SK-N-SH treated with all-trans-retinoic acid at 6 μM for 48 hours (cell line): ENCODE results near the gene DTNBP1.

Experiments
- ATAC-seq: fragments of 200-7000 bp; cut with Tn5 transposase; 3 replicates; pipeline ENCODE4 v1.9.1; 2020; ENCODE audit warnings: mild to moderate bottlenecking, moderate library complexity
- BACH2 ChIP-seq: fragments of 250-450 bp; sonication (Bioruptor Pico); IDR thresholded peaks from 2 replicates; pipeline ENCODE4 v1.9.0; 2021; ENCODE audit warnings: mild to moderate bottlenecking, borderline replicate concordance
- CSDC2 ChIP-seq: fragments of 250-450 bp; sonication (Bioruptor Pico); IDR thresholded peaks from 2 replicates; pipeline ENCODE4 v1.5.0; 2020; ENCODE audit warnings: mild to moderate bottlenecking, moderate library complexity
- GLIS3 ChIP-seq: fragments of 250-450 bp; sonication (Bioruptor Pico); IDR thresholded peaks from 2 replicates; pipeline ENCODE4 v1.5.0; 2020; ENCODE audit warnings: mild to moderate bottlenecking, moderate library complexity
- ISL1 ChIP-seq: fragments of 250-450 bp; sonication (Bioruptor Pico); IDR thresholded peaks from 2 replicates; pipeline ENCODE4 v2.1.2; 2022; ENCODE audit warnings: mild to moderate bottlenecking, moderate library complexity
- OSR1 ChIP-seq: fragments of 250-450 bp; sonication (Bioruptor Pico); IDR thresholded peaks from 2 replicates; pipeline ENCODE4 v1.8.0; 2022; ENCODE audit warnings: moderate library complexity, mild to moderate bottlenecking, inconsistent platforms
- PPARA ChIP-seq: fragments of 250-450 bp; sonication (Bioruptor Pico); IDR thresholded peaks from 2 replicates; pipeline ENCODE4 v1.5.0; 2020; ENCODE audit warnings: mild to moderate bottlenecking, borderline replicate concordance
- RARB ChIP-seq: fragments of 250-450 bp; sonication (Bioruptor Pico); IDR thresholded peaks from 2 replicates; pipeline ENCODE4 v1.8.0; 2021; ENCODE audit warnings: mild to moderate bottlenecking, moderate library complexity
- TCF4 ChIP-seq: fragments of 250-450 bp; sonication (Bioruptor Pico); IDR thresholded peaks from 2 replicates; pipeline ENCODE4 v1.8.0; 2021; ENCODE audit warnings: mild to moderate bottlenecking, moderate library complexity, borderline replicate concordance
- TOX ChIP-seq: fragments of 250-450 bp; sonication (Bioruptor Pico); IDR thresholded peaks from 2 replicates; pipeline ENCODE4 v1.8.0; 2021; ENCODE audit warnings: mild to moderate bottlenecking, moderate library complexity, borderline replicate concordance
- ZNF565 ChIP-seq: fragments of 450-650 bp; formaldehyde crosslinking; conservative IDR thresholded peaks from 2 replicates; pipeline ENCODE4 v1.5.0; 2020; ENCODE audit warnings: low read depth, mild to moderate bottlenecking, moderate library complexity
- ZNF70 ChIP-seq: fragments of 450-650 bp; formaldehyde crosslinking; IDR thresholded peaks from 2 replicates; pipeline ENCODE4 v1.5.0; 2020; ENCODE audit warnings: mild to moderate bottlenecking, moderate library complexity
- TF ChIP-seq, protein P1 (sequence below): fragments of 250-450 bp; sonication (Bioruptor Pico); IDR thresholded peaks from 2 replicates; pipeline ENCODE4 v1.8.0; 2020; ENCODE audit warnings: mild to moderate bottlenecking, moderate library complexity, borderline replicate concordance
- TF ChIP-seq, protein P2 (sequence below): fragments of 250-450 bp; sonication (Bioruptor Pico); IDR thresholded peaks from 2 replicates; pipeline ENCODE4 v1.5.1; 2020; ENCODE audit warnings: low read depth, mild to moderate bottlenecking, moderate library complexity
- TF ChIP-seq, protein P3 (sequence below): fragments of 250-450 bp; sonication (Bioruptor Pico); IDR thresholded peaks from 2 replicates; pipeline ENCODE4 v1.5.1; 2021; ENCODE audit warnings: mild to moderate bottlenecking, moderate library complexity
- TF ChIP-seq, protein P4 (sequence below): fragments of 250-450 bp; sonication (Bioruptor Pico); IDR thresholded peaks from 2 replicates; pipeline ENCODE4 v1.8.0; 2021; ENCODE audit warnings: low read depth, mild to moderate bottlenecking, moderate library complexity, borderline replicate concordance
- TF ChIP-seq, protein P5 (sequence below): fragments of 250-450 bp; sonication (Bioruptor Pico); IDR thresholded peaks from 2 replicates; pipeline ENCODE4 v1.5.0; 2020; ENCODE audit warnings: mild to moderate bottlenecking, moderate library complexity

DTNBP1 gene

DNA sequence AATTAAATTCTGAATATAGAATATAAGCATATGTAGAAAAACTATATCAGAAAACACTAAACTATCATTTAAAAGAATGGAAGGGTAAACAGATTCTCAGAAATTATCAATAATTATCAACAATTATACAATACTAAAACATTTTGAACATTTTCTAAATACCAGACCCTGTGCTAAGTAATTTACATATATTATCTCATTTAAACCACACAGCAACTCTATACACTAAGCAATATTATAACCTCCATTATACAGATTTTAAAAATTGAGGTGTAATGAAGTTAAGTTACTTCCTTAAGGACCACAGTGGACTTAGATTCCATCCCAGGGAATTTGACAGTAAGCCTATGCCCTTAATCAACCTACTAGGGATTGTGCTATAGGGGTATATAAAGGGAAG, 33.3 kb downstream of the DTNBP1 start (continued):
- TF ChIP-seq, protein P1, sequence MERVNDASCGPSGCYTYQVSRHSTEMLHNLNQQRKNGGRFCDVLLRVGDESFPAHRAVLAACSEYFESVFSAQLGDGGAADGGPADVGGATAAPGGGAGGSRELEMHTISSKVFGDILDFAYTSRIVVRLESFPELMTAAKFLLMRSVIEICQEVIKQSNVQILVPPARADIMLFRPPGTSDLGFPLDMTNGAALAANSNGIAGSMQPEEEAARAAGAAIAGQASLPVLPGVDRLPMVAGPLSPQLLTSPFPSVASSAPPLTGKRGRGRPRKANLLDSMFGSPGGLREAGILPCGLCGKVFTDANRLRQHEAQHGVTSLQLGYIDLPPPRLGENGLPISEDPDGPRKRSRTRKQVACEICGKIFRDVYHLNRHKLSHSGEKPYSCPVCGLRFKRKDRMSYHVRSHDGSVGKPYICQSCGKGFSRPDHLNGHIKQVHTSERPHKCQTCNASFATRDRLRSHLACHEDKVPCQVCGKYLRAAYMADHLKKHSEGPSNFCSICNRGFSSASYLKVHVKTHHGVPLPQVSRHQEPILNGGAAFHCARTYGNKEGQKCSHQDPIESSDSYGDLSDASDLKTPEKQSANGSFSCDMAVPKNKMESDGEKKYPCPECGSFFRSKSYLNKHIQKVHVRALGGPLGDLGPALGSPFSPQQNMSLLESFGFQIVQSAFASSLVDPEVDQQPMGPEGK (CRISPR knock-in tag) = no peak
- TF ChIP-seq, protein P2, sequence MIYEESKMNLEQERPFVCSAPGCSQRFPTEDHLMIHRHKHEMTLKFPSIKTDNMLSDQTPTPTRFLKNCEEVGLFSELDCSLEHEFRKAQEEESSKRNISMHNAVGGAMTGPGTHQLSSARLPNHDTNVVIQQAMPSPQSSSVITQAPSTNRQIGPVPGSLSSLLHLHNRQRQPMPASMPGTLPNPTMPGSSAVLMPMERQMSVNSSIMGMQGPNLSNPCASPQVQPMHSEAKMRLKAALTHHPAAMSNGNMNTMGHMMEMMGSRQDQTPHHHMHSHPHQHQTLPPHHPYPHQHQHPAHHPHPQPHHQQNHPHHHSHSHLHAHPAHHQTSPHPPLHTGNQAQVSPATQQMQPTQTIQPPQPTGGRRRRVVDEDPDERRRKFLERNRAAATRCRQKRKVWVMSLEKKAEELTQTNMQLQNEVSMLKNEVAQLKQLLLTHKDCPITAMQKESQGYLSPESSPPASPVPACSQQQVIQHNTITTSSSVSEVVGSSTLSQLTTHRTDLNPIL (CRISPR knock-in tag) = no peak
- TF ChIP-seq, protein P3, sequence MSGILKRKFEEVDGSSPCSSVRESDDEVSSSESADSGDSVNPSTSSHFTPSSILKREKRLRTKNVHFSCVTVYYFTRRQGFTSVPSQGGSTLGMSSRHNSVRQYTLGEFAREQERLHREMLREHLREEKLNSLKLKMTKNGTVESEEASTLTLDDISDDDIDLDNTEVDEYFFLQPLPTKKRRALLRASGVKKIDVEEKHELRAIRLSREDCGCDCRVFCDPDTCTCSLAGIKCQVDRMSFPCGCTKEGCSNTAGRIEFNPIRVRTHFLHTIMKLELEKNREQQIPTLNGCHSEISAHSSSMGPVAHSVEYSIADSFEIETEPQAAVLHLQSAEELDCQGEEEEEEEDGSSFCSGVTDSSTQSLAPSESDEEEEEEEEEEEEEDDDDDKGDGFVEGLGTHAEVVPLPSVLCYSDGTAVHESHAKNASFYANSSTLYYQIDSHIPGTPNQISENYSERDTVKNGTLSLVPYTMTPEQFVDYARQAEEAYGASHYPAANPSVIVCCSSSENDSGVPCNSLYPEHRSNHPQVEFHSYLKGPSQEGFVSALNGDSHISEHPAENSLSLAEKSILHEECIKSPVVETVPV (CRISPR knock-in tag) = no peak

DNA sequence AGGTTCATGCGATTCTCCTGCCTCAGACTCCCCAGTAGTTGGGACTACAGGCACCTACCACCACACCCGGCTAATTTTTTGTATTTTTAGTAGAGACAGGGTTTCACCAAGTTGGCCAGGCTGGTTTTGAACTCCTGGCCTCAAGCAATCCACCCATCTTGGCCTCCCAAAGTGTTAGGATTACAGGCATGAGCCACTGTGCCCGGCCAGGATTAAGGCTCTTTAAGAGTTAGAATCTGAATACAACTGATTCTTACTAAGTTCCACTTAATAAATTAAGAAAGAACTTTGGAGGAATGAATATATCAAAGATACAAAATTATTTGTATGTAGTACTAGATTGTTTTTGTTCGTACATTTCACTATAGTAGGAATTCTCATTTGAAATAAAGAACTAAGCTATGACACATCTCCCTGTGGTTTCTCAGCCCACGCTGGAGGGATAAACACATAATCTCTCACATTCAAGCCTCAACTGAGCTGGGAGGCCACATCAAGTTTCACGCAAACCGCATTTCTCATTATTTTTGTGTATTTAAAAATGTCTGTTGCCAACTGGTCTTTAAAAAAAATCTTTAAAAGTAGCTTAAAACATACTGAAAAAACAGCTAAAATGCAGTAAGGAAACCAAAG, 34.2 kb downstream of the DTNBP1 start:
- no peak for ATAC-seq
- no peak for TF ChIP-seq ZNF70 (CRISPR knock-in tag)
- TF ChIP-seq, protein P1 (CRISPR knock-in tag) = no peak
- TF ChIP-seq TOX = no peak
- no peak for TF ChIP-seq RARB
- TF ChIP-seq, protein P4, sequence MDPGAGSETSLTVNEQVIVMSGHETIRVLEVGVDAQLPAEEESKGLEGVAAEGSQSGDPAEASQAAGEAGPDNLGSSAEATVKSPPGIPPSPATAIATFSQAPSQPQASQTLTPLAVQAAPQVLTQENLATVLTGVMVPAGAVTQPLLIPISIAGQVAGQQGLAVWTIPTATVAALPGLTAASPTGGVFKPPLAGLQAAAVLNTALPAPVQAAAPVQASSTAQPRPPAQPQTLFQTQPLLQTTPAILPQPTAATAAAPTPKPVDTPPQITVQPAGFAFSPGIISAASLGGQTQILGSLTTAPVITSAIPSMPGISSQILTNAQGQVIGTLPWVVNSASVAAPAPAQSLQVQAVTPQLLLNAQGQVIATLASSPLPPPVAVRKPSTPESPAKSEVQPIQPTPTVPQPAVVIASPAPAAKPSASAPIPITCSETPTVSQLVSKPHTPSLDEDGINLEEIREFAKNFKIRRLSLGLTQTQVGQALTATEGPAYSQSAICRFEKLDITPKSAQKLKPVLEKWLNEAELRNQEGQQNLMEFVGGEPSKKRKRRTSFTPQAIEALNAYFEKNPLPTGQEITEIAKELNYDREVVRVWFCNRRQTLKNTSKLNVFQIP = no peak
- no peak for TF ChIP-seq GLIS3 (CRISPR knock-in tag)
- TF ChIP-seq, protein P3 (CRISPR knock-in tag) = no peak
- TF ChIP-seq ISL1 (CRISPR knock-in tag) = no peak
- no peak for TF ChIP-seq OSR1 (CRISPR knock-in tag)
- TF ChIP-seq PPARA (CRISPR knock-in tag) = no peak

DNA sequence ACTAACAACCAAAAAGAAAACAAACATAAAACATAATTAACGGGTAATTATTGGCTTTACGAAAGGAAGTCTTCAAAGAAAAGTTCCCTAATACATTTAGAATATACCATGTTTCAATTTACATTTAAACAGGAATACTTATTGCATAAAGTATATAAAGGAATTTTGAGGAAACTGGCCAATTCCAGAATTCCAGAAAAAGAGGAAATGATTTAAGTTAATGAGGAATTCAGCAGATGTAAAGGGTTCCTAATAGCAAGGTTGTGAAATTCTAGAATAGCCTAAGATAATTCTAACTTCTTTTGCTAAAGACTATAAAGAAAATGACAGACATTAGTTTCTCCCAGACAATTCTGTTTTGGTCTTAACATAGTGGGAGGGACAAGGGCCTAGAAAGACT, 35.0 kb downstream of the DTNBP1 start:
- ATAC-seq = no peak
- no peak for TF ChIP-seq BACH2 (CRISPR knock-in tag)

DNA sequence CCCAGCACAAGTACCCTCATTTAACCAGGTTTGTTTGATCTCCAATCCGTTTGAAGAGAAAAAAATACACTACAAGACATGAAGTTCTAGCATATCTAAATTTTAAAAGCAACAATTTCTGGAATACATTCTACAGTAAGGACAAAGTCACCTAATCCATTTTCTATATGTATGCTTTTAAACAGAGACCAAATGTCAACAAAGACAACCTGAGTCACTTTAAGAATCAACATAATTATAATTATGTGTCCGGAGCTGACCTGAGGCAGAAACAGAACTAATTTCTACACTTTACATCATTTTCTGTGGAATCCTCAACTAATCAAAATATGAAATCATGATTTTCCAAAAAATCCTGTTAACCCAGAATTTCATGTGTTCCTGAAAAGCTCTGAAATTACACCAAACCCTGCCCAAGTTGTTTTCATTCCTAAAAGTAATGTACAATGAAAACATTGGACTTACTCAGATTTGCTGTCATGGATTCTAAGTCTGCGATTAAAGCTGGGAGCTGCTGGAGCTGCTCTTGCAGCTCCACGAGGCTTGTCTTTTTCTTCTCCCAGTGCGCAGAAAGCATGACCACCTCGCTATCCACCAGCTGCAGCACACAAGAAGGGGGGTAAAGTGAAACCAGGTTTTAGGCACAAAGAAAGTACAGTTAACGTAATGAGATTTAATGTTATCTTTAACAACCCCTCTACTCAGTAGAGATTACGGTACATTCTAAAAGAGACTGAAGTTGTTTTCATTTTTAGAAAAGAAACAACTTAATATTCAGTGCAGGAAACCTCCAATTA, 35.8 kb downstream of the DTNBP1 start:
- no peak for TF ChIP-seq CSDC2 (CRISPR knock-in tag)
- TF ChIP-seq, protein P4 = no peak
- no peak for TF ChIP-seq ISL1 (CRISPR knock-in tag)
- TF ChIP-seq, protein P5, sequence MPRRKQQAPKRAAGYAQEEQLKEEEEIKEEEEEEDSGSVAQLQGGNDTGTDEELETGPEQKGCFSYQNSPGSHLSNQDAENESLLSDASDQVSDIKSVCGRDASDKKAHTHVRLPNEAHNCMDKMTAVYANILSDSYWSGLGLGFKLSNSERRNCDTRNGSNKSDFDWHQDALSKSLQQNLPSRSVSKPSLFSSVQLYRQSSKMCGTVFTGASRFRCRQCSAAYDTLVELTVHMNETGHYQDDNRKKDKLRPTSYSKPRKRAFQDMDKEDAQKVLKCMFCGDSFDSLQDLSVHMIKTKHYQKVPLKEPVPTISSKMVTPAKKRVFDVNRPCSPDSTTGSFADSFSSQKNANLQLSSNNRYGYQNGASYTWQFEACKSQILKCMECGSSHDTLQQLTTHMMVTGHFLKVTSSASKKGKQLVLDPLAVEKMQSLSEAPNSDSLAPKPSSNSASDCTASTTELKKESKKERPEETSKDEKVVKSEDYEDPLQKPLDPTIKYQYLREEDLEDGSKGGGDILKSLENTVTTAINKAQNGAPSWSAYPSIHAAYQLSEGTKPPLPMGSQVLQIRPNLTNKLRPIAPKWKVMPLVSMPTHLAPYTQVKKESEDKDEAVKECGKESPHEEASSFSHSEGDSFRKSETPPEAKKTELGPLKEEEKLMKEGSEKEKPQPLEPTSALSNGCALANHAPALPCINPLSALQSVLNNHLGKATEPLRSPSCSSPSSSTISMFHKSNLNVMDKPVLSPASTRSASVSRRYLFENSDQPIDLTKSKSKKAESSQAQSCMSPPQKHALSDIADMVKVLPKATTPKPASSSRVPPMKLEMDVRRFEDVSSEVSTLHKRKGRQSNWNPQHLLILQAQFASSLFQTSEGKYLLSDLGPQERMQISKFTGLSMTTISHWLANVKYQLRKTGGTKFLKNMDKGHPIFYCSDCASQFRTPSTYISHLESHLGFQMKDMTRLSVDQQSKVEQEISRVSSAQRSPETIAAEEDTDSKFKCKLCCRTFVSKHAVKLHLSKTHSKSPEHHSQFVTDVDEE (CRISPR knock-in tag) = no peak
- TF ChIP-seq ZNF565 (CRISPR knock-in tag) = no peak
- no peak for TF ChIP-seq BACH2 (CRISPR knock-in tag)
- TF ChIP-seq RARB = no peak
- peak; percentile 26; the same call in 1 of the 2 replicates for TF ChIP-seq TCF4
- TF ChIP-seq, all 23 proteins: peak for 1
- no peak; the same call in 2 of the 3 replicates for ATAC-seq
